Measurements from ENCODE around the gene LRRC3C.
A peak's percentile ranks its signal among the peaks of the same experiment; 100 is the strongest.

LRRC3C gene

GRCh38 chr17:39950871-39951348 lies 23.4 kb downstream of the LRRC3C start:
- no peak for DNase-seq

- DNase-seq: no peak
These were observed 24.6 kb downstream of the LRRC3C start for GRCh38 chr17:39951924-39952679.

- DNase-seq: peak; percentile 95
These were observed 25.3 kb downstream of the LRRC3C start for GRCh38 chr17:39952680-39953470.

- no peak for DNase-seq
These were observed 25.9 kb downstream of the LRRC3C start for GRCh38 chr17:39953471-39953888.

- no peak for DNase-seq
These were observed 27.3 kb downstream of the LRRC3C start for GRCh38 chr17:39954876-39955275.

- DNase-seq: no peak
These were observed 28.2 kb downstream of the LRRC3C start for GRCh38 chr17:39955726-39956225.

- DNase-seq: no peak
These were observed 33.1 kb downstream of the LRRC3C start for GRCh38 chr17:39960524-39961041.

- DNase-seq: no peak
These were observed 35.2 kb downstream of the LRRC3C start, which contains the start of gene GSDMA for GRCh38 chr17:39962642-39963220. Gene GSDMA, plus strand, starts transcription at chr17:39963004. Its CDS starts 2,684 bp downstream, at chr17:39965688.

- DNase-seq: peak; percentile 38
These were observed 36.3 kb downstream of the LRRC3C start for GRCh38 chr17:39963829-39964228.

GRCh38 chr17:39965017-39965699 lies 37.6 kb downstream of the LRRC3C start:
- no peak for DNase-seq

- no peak for DNase-seq
These were observed 39.2 kb downstream of the LRRC3C start for GRCh38 chr17:39966771-39967170.

GRCh38 chr17:39968761-39969160 lies 41.2 kb downstream of the LRRC3C start:
- DNase-seq: no peak

GRCh38 chr17:39969375-39969774 lies 41.8 kb downstream of the LRRC3C start:
- no peak for DNase-seq

- no peak for DNase-seq
These were observed 42.7 kb downstream of the LRRC3C start for GRCh38 chr17:39970157-39970692.

GRCh38 chr17:39971076-39971603 lies 43.6 kb downstream of the LRRC3C start:
- no peak for DNase-seq

GRCh38 chr17:39972271-39972670 lies 44.7 kb downstream of the LRRC3C start:
- DNase-seq: no peak

- no peak for DNase-seq
These were observed 46.0 kb downstream of the LRRC3C start for GRCh38 chr17:39973496-39973895.

- no peak for DNase-seq
These were observed 46.9 kb downstream of the LRRC3C start for GRCh38 chr17:39974433-39974832.

GRCh38 chr17:39975801-39976200 lies 48.3 kb downstream of the LRRC3C start:
- DNase-seq: no peak

GRCh38 chr17:39979016-39979670 lies 51.6 kb downstream of the LRRC3C start:
- no peak for DNase-seq

GRCh38 chr17:39979893-39980350 lies 52.4 kb downstream of the LRRC3C start:
- peak; percentile 6 for DNase-seq

All from activated gamma-delta T cell treated with Interleukin-2 at 50 U/mL for 16 hours (primary cell).